Left lung (tissue), 10 donors: ENCODE results near the gene DDRGK1. TPM values are rescaled to one million over a fixed set of nuclear protein-coding genes. Genes with fewer than 3 reads are reported as not detected.

ENCODE experiments used
- ATAC-seq: fragments of 200-7000 bp; cut with Tn5 transposase; one replicate; pipeline ENCODE4 v1.9.1; 2020; ENCODE audit warnings: moderate library complexity
- DNase-seq, 4 donors: peaks; one replicate each; pipeline ENCODE4 v3.0.0-alpha.2; 2013 to 2020
- H3K27ac ChIP-seq, 2 donors: fragments of 200-600 bp; sonication (generic) in 1 of 2; one replicate each; pipeline versions ENCODE4 v1.5.0 to v1.8.0; 2020 to 2021
- H3K27me3 ChIP-seq, 2 donors: fragments of 200-600 bp; sonication (generic) in 1 of 2; one replicate each; pipeline versions ENCODE4 v1.5.0 to v1.8.0; 2020 to 2021
- H3K36me3 ChIP-seq, 2 donors: fragments of 200-600 bp; sonication (generic) in 1 of 2; one replicate each; pipeline versions ENCODE4 v1.5.0 to v1.8.0; 2020 to 2021
- H3K4me1 ChIP-seq, 2 donors: fragments of 200-600 bp; one replicate each; pipeline ENCODE4 v1.8.0; 2021
- H3K4me3 ChIP-seq, 2 donors: fragments of 200-600 bp; sonication (generic) in 1 of 2; one replicate each; pipeline versions ENCODE4 v1.5.0 to v1.8.0; 2020 to 2021; ENCODE audit warnings: mild to moderate bottlenecking in 1 of 2
- H3K9me3 ChIP-seq, 2 donors: fragments of 200-600 bp; sonication (generic) in 1 of 2; one replicate each; pipeline versions ENCODE4 v1.5.0 to v1.8.0; 2020 to 2021
- CTCF ChIP-seq, 2 donors: fragments of 200-600 bp; sonication (generic) in 1 of 2; IDR thresholded peaks; one replicate each; pipeline versions ENCODE4 v1.5.0 to v1.8.0; 2021; ENCODE audit warnings: antibody characterized with exemption in 2 of 2
- intact Hi-C, 2 donors: fragments of 100-400 bp; cut with DNase I; formaldehyde crosslinking; loops; one replicate each; pipeline versions ENCODE4 v1.11.2 to v1.14.2; 2022
- polyA plus RNA-seq, 6 donors: library from polyadenylated mRNA; unstranded; fragments of 120-200 nt; gene quantifications; one replicate each; pipeline ENCODE4 v1.2.1, GENCODE V29; 2013; ENCODE audit not compliant: insufficient read length in 6 of 6
- total RNA-seq, 2 donors: library from RNA; stranded (reverse); fragmentation: NEBNext Ultra II Directional; extraction: Animal tissue kit (Norgen Biotek cat#: 25700); gene quantifications; one replicate each; pipeline ENCODE4 v1.2.1, GENCODE V29; 2021
- donor health status: DM: no; HTN: yes; CAD: no.
- donor health status: DM: no; HTN: no; CAD: no.

The DDRGK1 gene
- total and polyA plus RNA-seq, 8 donors: 46.6 to 107 (median 50.4) TPM

GRCh38 chr20:3172933-3173609 lies 31.4 kb downstream of the DDRGK1 start, which contains the start of gene LZTS3:
Gene LZTS3, minus strand, starts transcription at chr20:3173549. Its CDS starts 6,386 bp downstream, at chr20:3167163.
- H3K4me3 ChIP-seq: peak within 1 kb of the TSS; percentile 93 to 95
- H3K27ac ChIP-seq: peak within 1 kb of the TSS; percentile 42 to 73
- no peaks in the 10 kb centered on the region for H3K36me3 ChIP-seq
- H3K27me3 ChIP-seq: peaks cover 0 to 55% of the 10 kb centered on the region in 2 donors
- ATAC-seq (peak; percentile 47), DNase-seq (peak in 3 of 4 donors; percentile 72 to 88 (median 79))
- no peaks in the 10 kb centered on the region for H3K9me3 ChIP-seq
- no peak for TF ChIP-seq CTCF (IDR thresholded peaks at IDR 0.05)
- H3K4me1 ChIP-seq: peaks cover 6 to 27% of the 10 kb centered on the region in 2 donors
- intact Hi-C loops: no loop called here

GRCh38 chr20:3172126-3172932 lies 32.2 kb downstream of the DDRGK1 start:
- no peak for DNase-seq
- H3K4me3 ChIP-seq: peak overlapping the region; percentile 93 to 95
- no peak for TF ChIP-seq CTCF (IDR thresholded peaks at IDR 0.05)
- H3K27me3 ChIP-seq: peaks cover 0 to 63% of the 10 kb centered on the region in 2 donors
- no peak overlapping the region for H3K27ac ChIP-seq
- intact Hi-C loops: no loop called here
- H3K4me1 ChIP-seq: peaks cover 6 to 27% of the 10 kb centered on the region in 2 donors
- H3K9me3 ChIP-seq: no peaks in the 10 kb centered on the region
- no peaks in the 10 kb centered on the region for H3K36me3 ChIP-seq
- ATAC-seq: no peak

- Histone ChIP-seq H3K4me3 (no peak overlapping the region), H3K27ac (no peak overlapping the region), H3K27me3 (peaks cover 0 to 70% of the 10 kb centered on the region in 2 donors), H3K9me3 (no peaks in the 10 kb centered on the region), H3K36me3 (no peaks in the 10 kb centered on the region), H3K4me1 (peaks cover 6 to 27% of the 10 kb centered on the region in 2 donors)
- DNase-seq (no peak), ATAC-seq (no peak)
- intact Hi-C loops: no loop called here
- no peak for TF ChIP-seq CTCF (IDR thresholded peaks at IDR 0.05)
These were observed 32.9 kb downstream of the DDRGK1 start for GRCh38 chr20:3171391-3172125.

- H3K27me3 ChIP-seq: peaks cover 0 to 63% of the 10 kb centered on the region in 2 donors
- intact Hi-C loops: no loop called here
- no peaks in the 10 kb centered on the region for H3K36me3 ChIP-seq
- TF ChIP-seq CTCF (IDR thresholded peaks at IDR 0.05): no peak
- H3K9me3 ChIP-seq: no peaks in the 10 kb centered on the region
- H3K27ac ChIP-seq: peak overlapping the region in 1 of 2 donors; percentile 33
- no peak for DNase-seq
- ATAC-seq: no peak
- H3K4me1 ChIP-seq: peaks cover 6 to 27% of the 10 kb centered on the region in 2 donors
- H3K4me3 ChIP-seq: no peak overlapping the region
These were observed 35.5 kb downstream of the DDRGK1 start for GRCh38 chr20:3168829-3169590.
